HEK293T (cell line): Measurements from ENCODE around the gene EDN2.

Source experiments
- ARNT ChIP-seq: fragments of 450-650 bp; IDR thresholded peaks from 2 replicates; pipeline ENCODE4 v1.6.1; 2017; ENCODE audit warnings: mild to moderate bottlenecking
- ELF4 ChIP-seq: fragments of 450-650 bp; IDR thresholded peaks from 2 replicates; pipeline ENCODE4 v1.6.1; 2017; ENCODE audit warnings: antibody characterized with exemption
- LEF1 ChIP-seq: fragments of 450-650 bp; IDR thresholded peaks from 2 replicates; pipeline ENCODE4 v1.6.1; 2017; ENCODE audit warnings: mild to moderate bottlenecking, borderline replicate concordance
- TARDBP ChIP-seq: fragments of 450-650 bp; IDR thresholded peaks from 2 replicates; pipeline ENCODE4 v1.6.1; 2016

DNA sequence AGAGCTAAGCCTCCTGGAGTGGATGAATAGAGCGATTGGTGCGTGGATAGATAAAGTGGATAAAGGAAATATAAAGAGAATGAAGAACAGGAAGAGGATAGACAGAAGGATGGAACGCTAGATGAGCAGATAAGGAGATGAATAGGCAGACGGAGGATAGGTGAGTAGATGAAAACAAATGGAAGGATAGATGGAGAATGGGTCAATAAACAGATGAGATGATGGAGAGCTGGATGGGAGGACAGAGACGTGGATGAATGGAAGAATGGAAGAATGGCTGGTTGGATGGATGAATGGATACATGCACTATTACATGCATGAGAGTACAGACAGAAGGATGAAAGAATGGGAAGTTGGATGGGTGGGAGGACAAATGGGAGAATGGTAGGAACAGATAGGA lies 35.2 kb upstream of the EDN2 start:
- no peak for TF ChIP-seq ARNT
- no peak for TF ChIP-seq ELF4
- no peak for TF ChIP-seq TARDBP
- TF ChIP-seq LEF1, result no peak
